ENCODE measurements around the gene TCP10L. TPM values are rescaled to one million over a fixed set of nuclear protein-coding genes. Genes with fewer than 3 reads are reported as not detected.

The TCP10L gene
- total RNA-seq, 1 donor from 2014 or later: 0.34 TPM

GRCh38 chr21:32554832-32555638 is 30.3 kb downstream of the TCP10L start:
- TF ChIP-seq, protein P1, sequence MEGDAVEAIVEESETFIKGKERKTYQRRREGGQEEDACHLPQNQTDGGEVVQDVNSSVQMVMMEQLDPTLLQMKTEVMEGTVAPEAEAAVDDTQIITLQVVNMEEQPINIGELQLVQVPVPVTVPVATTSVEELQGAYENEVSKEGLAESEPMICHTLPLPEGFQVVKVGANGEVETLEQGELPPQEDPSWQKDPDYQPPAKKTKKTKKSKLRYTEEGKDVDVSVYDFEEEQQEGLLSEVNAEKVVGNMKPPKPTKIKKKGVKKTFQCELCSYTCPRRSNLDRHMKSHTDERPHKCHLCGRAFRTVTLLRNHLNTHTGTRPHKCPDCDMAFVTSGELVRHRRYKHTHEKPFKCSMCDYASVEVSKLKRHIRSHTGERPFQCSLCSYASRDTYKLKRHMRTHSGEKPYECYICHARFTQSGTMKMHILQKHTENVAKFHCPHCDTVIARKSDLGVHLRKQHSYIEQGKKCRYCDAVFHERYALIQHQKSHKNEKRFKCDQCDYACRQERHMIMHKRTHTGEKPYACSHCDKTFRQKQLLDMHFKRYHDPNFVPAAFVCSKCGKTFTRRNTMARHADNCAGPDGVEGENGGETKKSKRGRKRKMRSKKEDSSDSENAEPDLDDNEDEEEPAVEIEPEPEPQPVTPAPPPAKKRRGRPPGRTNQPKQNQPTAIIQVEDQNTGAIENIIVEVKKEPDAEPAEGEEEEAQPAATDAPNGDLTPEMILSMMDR (IDR thresholded peaks at IDR 0.05; ENCODE audit: insufficient read depth, low read depth, low read length): no peak
- TF ChIP-seq EZH2 (IDR thresholded peaks at IDR 0.05; ENCODE audit: insufficient read depth, low read length): no peak
- Histone ChIP-seq H4K20me1 (ENCODE audit: insufficient read depth, low read length) (no peaks in the 10 kb centered on the region), H3K9me3 (ENCODE audit: insufficient read depth, low read depth, low read length) (no peaks in the 10 kb centered on the region), H3K27me3 (ENCODE audit: insufficient read depth, low read length) (no peaks in the 10 kb centered on the region), H2AFZ (ENCODE audit: low read depth, low read length) (no peak overlapping the region), H3K36me3 (ENCODE audit: insufficient read depth, low read length) (no peaks in the 10 kb centered on the region), H3K4me3 (ENCODE audit: insufficient read depth, low read depth, low read length) (no peak overlapping the region), H3K27ac (ENCODE audit: low read depth, low read length) (no peak overlapping the region), H3K4me1 (ENCODE audit: insufficient read depth, low read length) (no peaks in the 10 kb centered on the region), H3K4me2 (ENCODE audit: low read length) (no peak overlapping the region), H3K9ac (ENCODE audit: low read length) (no peak overlapping the region), H3K79me2 (ENCODE audit: insufficient read depth, low read length) (no peaks in the 10 kb centered on the region)
- FAIRE-seq (no peak), DNase-seq (ENCODE audit: low read depth) (no peak)
- Mint-ChIP-seq H3K27ac (ENCODE audit: unreplicated experiment) (no peak overlapping the region), H3K36me3 (ENCODE audit: low read depth, unreplicated experiment) (no peaks in the 10 kb centered on the region), H3K4me1 (ENCODE audit: low read depth, unreplicated experiment) (peaks cover 2% of the 10 kb centered on the region), H3K4me3 (ENCODE audit: unreplicated experiment) (no peak overlapping the region), H3K9me3 (ENCODE audit: unreplicated experiment) (no peaks in the 10 kb centered on the region), H3K27me3 (ENCODE audit: low read depth, unreplicated experiment) (peaks cover 3% of the 10 kb centered on the region)

DNA sequence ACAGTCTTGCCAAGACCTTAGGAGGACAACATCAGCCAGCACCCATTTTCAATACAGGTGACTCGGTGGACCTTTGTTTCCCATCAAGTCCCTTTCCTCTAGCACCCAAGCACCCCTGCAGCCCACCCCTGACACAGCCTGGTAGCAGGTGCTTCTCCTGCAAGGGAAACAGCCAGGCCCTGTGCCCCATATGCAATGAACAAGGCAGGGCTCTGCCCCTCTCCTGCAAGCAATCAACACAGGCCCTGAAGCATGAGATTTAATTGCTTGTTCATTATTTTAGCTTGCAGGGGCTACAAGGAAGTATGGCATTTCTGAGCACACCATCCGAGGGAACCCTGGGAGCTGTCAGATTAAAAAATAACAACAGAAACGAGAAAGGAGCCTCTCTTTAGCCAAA is 35.4 kb downstream of the TCP10L start:
- H3K4me1 ChIP-seq (ENCODE audit: insufficient read depth, low read length): peaks cover 4% of the 10 kb centered on the region
- H3K9ac ChIP-seq (ENCODE audit: low read length): no peak overlapping the region
- H3K9me3 ChIP-seq (ENCODE audit: insufficient read depth, low read depth, low read length): no peaks in the 10 kb centered on the region
- no peaks in the 10 kb centered on the region for H3K9me3 Mint-ChIP-seq (ENCODE audit: unreplicated experiment)
- DNase-seq (ENCODE audit: low read depth): no peak
- no peak overlapping the region for H3K4me3 ChIP-seq (ENCODE audit: insufficient read depth, low read depth, low read length)
- TF ChIP-seq, protein P1 (IDR thresholded peaks at IDR 0.05; ENCODE audit: insufficient read depth, low read depth, low read length): no peak
- TF ChIP-seq EZH2 (IDR thresholded peaks at IDR 0.05; ENCODE audit: insufficient read depth, low read length): no peak
- no peaks in the 10 kb centered on the region for H3K36me3 ChIP-seq (ENCODE audit: insufficient read depth, low read length)
- H3K4me1 Mint-ChIP-seq (ENCODE audit: low read depth, unreplicated experiment): peaks cover 6% of the 10 kb centered on the region
- no peak overlapping the region for H3K4me2 ChIP-seq (ENCODE audit: low read length)
- H3K4me3 Mint-ChIP-seq (ENCODE audit: unreplicated experiment): no peak overlapping the region
- no peak overlapping the region for H3K27ac ChIP-seq (ENCODE audit: low read depth, low read length)
- H3K27me3 ChIP-seq (ENCODE audit: insufficient read depth, low read length): no peaks in the 10 kb centered on the region
- H3K27ac Mint-ChIP-seq (ENCODE audit: unreplicated experiment): no peak overlapping the region
- H3K36me3 Mint-ChIP-seq (ENCODE audit: low read depth, unreplicated experiment): no peaks in the 10 kb centered on the region
- no peaks in the 10 kb centered on the region for H3K79me2 ChIP-seq (ENCODE audit: insufficient read depth, low read length)
- H4K20me1 ChIP-seq (ENCODE audit: insufficient read depth, low read length): no peaks in the 10 kb centered on the region
- no peak for FAIRE-seq
- no peaks in the 10 kb centered on the region for H3K27me3 Mint-ChIP-seq (ENCODE audit: low read depth, unreplicated experiment)
- no peak overlapping the region for H2AFZ ChIP-seq (ENCODE audit: low read depth, low read length)

GRCh38 chr21:32549440-32549839 is 35.9 kb downstream of the TCP10L start:
- Histone ChIP-seq H3K4me2 (ENCODE audit: low read length) (no peak overlapping the region), H3K79me2 (ENCODE audit: insufficient read depth, low read length) (no peaks in the 10 kb centered on the region), H3K4me3 (ENCODE audit: insufficient read depth, low read depth, low read length) (no peak overlapping the region), H2AFZ (ENCODE audit: low read depth, low read length) (no peak overlapping the region), H3K36me3 (ENCODE audit: insufficient read depth, low read length) (no peaks in the 10 kb centered on the region), H4K20me1 (ENCODE audit: insufficient read depth, low read length) (no peaks in the 10 kb centered on the region), H3K9ac (ENCODE audit: low read length) (no peak overlapping the region), H3K27ac (ENCODE audit: low read depth, low read length) (no peak overlapping the region), H3K4me1 (ENCODE audit: insufficient read depth, low read length) (peaks cover 4% of the 10 kb centered on the region), H3K27me3 (ENCODE audit: insufficient read depth, low read length) (no peaks in the 10 kb centered on the region), H3K9me3 (ENCODE audit: insufficient read depth, low read depth, low read length) (no peaks in the 10 kb centered on the region)
- TF ChIP-seq EZH2 (IDR thresholded peaks at IDR 0.05; ENCODE audit: insufficient read depth, low read length): no peak
- TF ChIP-seq, protein P1 (IDR thresholded peaks at IDR 0.05; ENCODE audit: insufficient read depth, low read depth, low read length): no peak
- DNase-seq (ENCODE audit: low read depth): no peak
- Mint-ChIP-seq H3K9me3 (ENCODE audit: unreplicated experiment) (no peaks in the 10 kb centered on the region), H3K4me3 (ENCODE audit: unreplicated experiment) (no peak overlapping the region), H3K27me3 (ENCODE audit: low read depth, unreplicated experiment) (no peaks in the 10 kb centered on the region), H3K4me1 (ENCODE audit: low read depth, unreplicated experiment) (peaks cover 6% of the 10 kb centered on the region), H3K36me3 (ENCODE audit: low read depth, unreplicated experiment) (no peaks in the 10 kb centered on the region), H3K27ac (ENCODE audit: unreplicated experiment) (no peak overlapping the region)
- no peak for FAIRE-seq
